GM21423 (cell line): ENCODE data around the gene C18orf32.
"Not testable (repeated sequence)": the region's sequence is repeated elsewhere in the genome, so short reads cannot be mapped to it uniquely, and the experiment has no call there.

Source experiments
- ATAC-seq: cut with Tn5 transposase; IDR thresholded peaks from one replicate; pipeline ENCODE4 v1.9.1; 2021; ENCODE audit warnings: mild to moderate bottlenecking, moderate library complexity; ENCODE audit not compliant: unreplicated experiment

C18orf32 gene

GRCh38 chr18:49472459-49472858, 14.6 kb downstream of the C18orf32 start:
- ATAC-seq: no peak

GRCh38 chr18:49471532-49471931, 15.5 kb downstream of the C18orf32 start:
- no peak for ATAC-seq

- ATAC-seq: no peak
Observed at GRCh38 chr18:49467599-49467998, 19.4 kb downstream of the C18orf32 start.

- no peak for ATAC-seq
Observed at GRCh38 chr18:49467019-49467563, 19.9 kb downstream of the C18orf32 start.

- no peak for ATAC-seq
Observed at GRCh38 chr18:49464718-49465598, 22.1 kb downstream of the C18orf32 start.

GRCh38 chr18:49461602-49461977, 25.4 kb downstream of the C18orf32 start:
- ATAC-seq: no peak

GRCh38 chr18:49460976-49461601, 25.9 kb downstream of the C18orf32 start:
- ATAC-seq: no peak

- ATAC-seq: peak; percentile 35
Observed at GRCh38 chr18:49459404-49460171, 27.4 kb downstream of the C18orf32 start.

GRCh38 chr18:49457616-49458015, 29.4 kb downstream of the C18orf32 start:
- no peak for ATAC-seq

GRCh38 chr18:49456794-49457193, 30.2 kb downstream of the C18orf32 start:
- no peak for ATAC-seq

- not testable (repeated sequence) for ATAC-seq
Observed at GRCh38 chr18:49452534-49452933, 34.5 kb downstream of the C18orf32 start.

- ATAC-seq: no peak
Observed at GRCh38 chr18:49447810-49448745, 39.0 kb downstream of the C18orf32 start.

GRCh38 chr18:49446481-49446880, 40.6 kb downstream of the C18orf32 start:
- no peak for ATAC-seq

- ATAC-seq: no peak
Observed at GRCh38 chr18:49444581-49444980, 42.5 kb downstream of the C18orf32 start.

GRCh38 chr18:49443837-49444236, 43.2 kb downstream of the C18orf32 start:
- no peak for ATAC-seq

- no peak for ATAC-seq
Observed at GRCh38 chr18:49441338-49441938, 45.6 kb downstream of the C18orf32 start.

GRCh38 chr18:49435170-49435569, 51.9 kb downstream of the C18orf32 start:
- no peak for ATAC-seq

GRCh38 chr18:49432602-49433001, 54.4 kb downstream of the C18orf32 start:
- no peak for ATAC-seq

- ATAC-seq: no peak
Observed at GRCh38 chr18:49431165-49431962, 55.7 kb downstream of the C18orf32 start.
